ENCODE measurements around the gene KCNK16. TPM values are rescaled to one million over a fixed set of nuclear protein-coding genes. Genes with fewer than 3 reads are reported as not detected.

Gene KCNK16
- total and polyA plus RNA-seq, 4 donors = not detected

DNA sequence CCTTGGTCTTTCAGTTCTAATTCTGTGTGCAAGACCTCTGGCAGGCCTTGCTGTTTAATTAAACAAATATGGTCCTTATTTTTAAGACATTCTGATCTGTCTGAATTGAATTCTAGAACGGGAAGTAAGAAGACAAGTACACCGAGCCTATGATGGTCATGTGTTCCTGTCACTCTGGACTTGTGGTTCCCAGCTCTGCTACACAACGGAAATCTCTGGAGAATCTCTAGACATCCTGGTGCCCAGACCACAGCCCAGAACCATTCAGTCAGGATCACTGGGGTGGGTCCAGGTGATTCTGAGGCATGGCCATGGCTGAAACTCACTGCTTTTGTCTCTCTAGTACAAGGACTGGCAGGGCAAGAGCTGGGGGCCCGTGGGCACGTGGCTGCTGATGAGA lies 15.9 kb upstream of the KCNK16 start:
- Histone ChIP-seq H3K27me3 (ENCODE audit: control insufficient read depth in 1 of 2, insufficient read depth in 2 of 2, low read length in 1 of 2) (no peaks in the 10 kb centered on the region), H3K36me3 (ENCODE audit: control insufficient read depth in 1 of 2, insufficient read depth in 2 of 2, low read length in 1 of 2) (no peaks in the 10 kb centered on the region), H3K4me3 (ENCODE audit: low read length in 2 of 2) (no peak overlapping the region), H3K4me1 (ENCODE audit: control insufficient read depth in 1 of 2, insufficient read depth in 2 of 2, low read length in 2 of 2) (peaks cover 0 to 3% of the 10 kb centered on the region in 2 donors), H3K27ac (ENCODE audit: low read depth in 1 of 2, low read length in 2 of 2) (no peak overlapping the region), H3K9me3 (ENCODE audit: control insufficient read depth, low read length) (no peaks in the 10 kb centered on the region)
- intact Hi-C loops (cut with DNase I) = no loop called here
- no peak for DNase-seq
- ATAC-seq (ENCODE audit: low FRiP score) = no peak
- WGBS, 2 donors = 59 to 65% methylated on average over 5 of the region's 5 CpGs

DNA sequence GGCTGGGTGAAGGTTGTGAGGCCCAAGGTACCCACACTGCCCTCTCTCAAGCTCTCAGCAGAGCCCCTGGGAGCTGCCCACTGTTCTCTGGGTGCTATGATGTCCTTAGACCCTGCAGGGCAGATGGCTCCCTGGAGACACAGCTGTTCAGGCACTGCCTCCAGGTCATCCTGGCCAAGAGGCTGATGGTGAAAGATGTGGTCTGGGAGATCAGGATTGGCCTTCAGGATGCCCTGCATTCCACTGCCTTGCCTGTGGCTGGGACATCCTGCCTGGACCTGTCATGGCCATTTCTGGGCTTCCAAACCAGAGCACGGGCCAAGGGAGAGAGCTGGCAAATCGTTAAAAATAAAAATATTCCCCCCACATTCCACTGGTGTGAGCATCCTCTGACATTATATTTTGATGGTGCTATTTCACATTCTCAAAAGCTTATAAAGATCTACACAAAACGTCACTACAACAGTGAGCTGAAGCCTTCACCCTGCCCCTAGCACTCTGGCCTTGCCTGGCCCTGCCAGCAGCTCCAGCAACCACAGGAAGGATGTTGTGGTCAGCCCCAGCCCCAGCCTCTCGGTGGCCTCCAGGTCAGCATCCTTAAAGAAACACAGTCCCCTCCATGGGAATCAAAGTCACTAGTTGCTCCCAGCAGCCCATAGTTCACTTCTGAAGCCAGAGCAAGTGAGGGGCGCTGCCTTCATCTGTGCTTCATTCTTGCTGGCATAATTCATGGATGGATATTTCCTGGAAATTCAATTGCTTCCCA lies 13.5 kb upstream of the KCNK16 start:
- H3K4me1 ChIP-seq (ENCODE audit: control insufficient read depth in 1 of 2, insufficient read depth in 2 of 2, low read length in 2 of 2) = peaks cover 0 to 3% of the 10 kb centered on the region in 2 donors
- H3K4me3 ChIP-seq (ENCODE audit: low read length in 2 of 2) = no peak overlapping the region
- H3K36me3 ChIP-seq (ENCODE audit: control insufficient read depth in 1 of 2, insufficient read depth in 2 of 2, low read length in 1 of 2) = no peaks in the 10 kb centered on the region
- DNase-seq = peak in 1 of 2 donors; percentile 70
- 19 to 22% methylated on average over 5 of the region's 5 CpGs for WGBS, 2 donors
- no peaks in the 10 kb centered on the region for H3K27me3 ChIP-seq (ENCODE audit: control insufficient read depth in 1 of 2, insufficient read depth in 2 of 2, low read length in 1 of 2)
- no peak for ATAC-seq (ENCODE audit: low FRiP score)
- H3K9me3 ChIP-seq (ENCODE audit: control insufficient read depth, low read length) = no peaks in the 10 kb centered on the region
- intact Hi-C loops (cut with DNase I) = no loop called here
- H3K27ac ChIP-seq (ENCODE audit: low read depth in 1 of 2, low read length in 2 of 2) = peak overlapping the region in 1 of 2 donors; percentile 58

DNA sequence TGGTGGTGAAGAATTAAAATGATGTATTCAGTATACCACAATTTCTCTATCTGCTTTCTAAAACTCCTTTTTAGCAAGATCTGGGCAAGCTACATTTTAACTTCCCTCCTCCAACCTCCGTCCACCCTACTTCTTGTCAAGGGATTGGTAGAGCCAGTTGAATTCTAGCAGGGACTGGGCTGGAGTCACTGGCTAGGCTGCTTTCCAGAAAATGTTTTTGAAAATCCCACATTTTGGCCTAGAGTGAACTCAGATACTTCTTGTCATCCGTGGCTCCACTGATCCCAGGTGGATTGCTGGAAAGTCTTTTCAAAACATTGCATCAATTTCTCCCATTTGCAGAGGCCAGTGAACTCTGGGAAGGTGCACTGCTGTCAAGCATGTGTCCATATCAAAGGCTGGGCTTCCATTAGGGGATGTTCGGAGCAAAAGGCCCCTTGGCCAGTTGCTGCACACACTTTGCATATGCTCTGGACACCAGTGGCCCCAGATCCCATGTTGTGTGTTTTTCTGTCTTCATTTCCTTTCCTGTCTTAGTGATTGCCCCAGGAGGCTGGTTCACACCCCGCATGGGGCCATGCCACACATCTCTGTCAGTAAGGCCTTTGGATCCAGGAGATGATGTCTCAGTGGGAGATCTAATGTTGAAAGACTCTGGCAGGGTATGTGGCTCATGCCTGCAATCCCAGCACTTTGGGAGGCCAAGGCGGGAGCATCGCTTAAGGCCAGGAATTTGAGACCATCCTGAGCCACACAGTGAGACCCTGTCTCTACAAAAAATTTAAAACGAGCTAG lies 11.3 kb upstream of the KCNK16 start:
- 69 to 70% methylated on average over 7 of the region's 7 CpGs for WGBS, 2 donors
- H3K4me1 ChIP-seq (ENCODE audit: control insufficient read depth in 1 of 2, insufficient read depth in 2 of 2, low read length in 2 of 2) = peaks cover 0 to 3% of the 10 kb centered on the region in 2 donors
- no peak for ATAC-seq (ENCODE audit: low FRiP score)

DNA sequence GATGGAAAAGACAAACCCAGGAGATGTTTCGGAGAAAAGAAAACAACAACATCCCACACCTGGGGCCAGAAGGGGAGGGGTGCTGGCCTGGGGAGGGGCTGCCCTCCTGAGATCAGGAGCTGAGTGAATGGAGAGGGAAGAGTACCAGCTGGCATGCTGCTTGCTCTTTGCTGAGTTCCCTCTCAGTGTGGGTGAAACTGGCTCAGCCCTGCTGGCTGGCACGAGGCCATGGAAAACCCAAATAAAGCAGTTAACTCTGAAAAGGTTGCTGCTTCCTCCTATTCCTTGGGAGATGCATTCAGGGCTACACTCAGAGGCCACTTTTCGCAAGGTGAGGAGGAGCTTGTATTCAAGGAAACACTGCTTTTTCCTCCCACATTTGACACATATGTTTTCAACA lies 8.0 kb upstream of the KCNK16 start:
- H3K27me3 ChIP-seq (ENCODE audit: control insufficient read depth in 1 of 2, insufficient read depth in 2 of 2, low read length in 1 of 2) = no peaks in the 10 kb centered on the region
- H3K36me3 ChIP-seq (ENCODE audit: control insufficient read depth in 1 of 2, insufficient read depth in 2 of 2, low read length in 1 of 2) = no peaks in the 10 kb centered on the region
- H3K27ac ChIP-seq (ENCODE audit: low read depth in 1 of 2, low read length in 2 of 2) = no peak overlapping the region
- intact Hi-C loops (cut with DNase I) = no loop called here
- H3K9me3 ChIP-seq (ENCODE audit: control insufficient read depth, low read length) = no peaks in the 10 kb centered on the region
- no peak overlapping the region for H3K4me3 ChIP-seq (ENCODE audit: low read length in 2 of 2)
- WGBS, 2 donors = 12 to 14% methylated on average over 3 of the region's 3 CpGs
- DNase-seq = peak in 1 of 2 donors; percentile 75
- no peak for ATAC-seq (ENCODE audit: low FRiP score)
- H3K4me1 ChIP-seq (ENCODE audit: control insufficient read depth in 1 of 2, insufficient read depth in 2 of 2, low read length in 2 of 2) = peaks cover 0 to 1% of the 10 kb centered on the region in 2 donors

More for the DNA sequence above, 11.3 kb upstream of the KCNK16 start:
- Histone ChIP-seq H3K27ac (ENCODE audit: low read depth in 1 of 2, low read length in 2 of 2) (no peak overlapping the region), H3K9me3 (ENCODE audit: control insufficient read depth, low read length) (no peaks in the 10 kb centered on the region), H3K27me3 (ENCODE audit: control insufficient read depth in 1 of 2, insufficient read depth in 2 of 2, low read length in 1 of 2) (no peaks in the 10 kb centered on the region), H3K4me3 (ENCODE audit: low read length in 2 of 2) (no peak overlapping the region), H3K36me3 (ENCODE audit: control insufficient read depth in 1 of 2, insufficient read depth in 2 of 2, low read length in 1 of 2) (no peaks in the 10 kb centered on the region)
- no peak for DNase-seq
- intact Hi-C loops (cut with DNase I) = no loop called here

DNA sequence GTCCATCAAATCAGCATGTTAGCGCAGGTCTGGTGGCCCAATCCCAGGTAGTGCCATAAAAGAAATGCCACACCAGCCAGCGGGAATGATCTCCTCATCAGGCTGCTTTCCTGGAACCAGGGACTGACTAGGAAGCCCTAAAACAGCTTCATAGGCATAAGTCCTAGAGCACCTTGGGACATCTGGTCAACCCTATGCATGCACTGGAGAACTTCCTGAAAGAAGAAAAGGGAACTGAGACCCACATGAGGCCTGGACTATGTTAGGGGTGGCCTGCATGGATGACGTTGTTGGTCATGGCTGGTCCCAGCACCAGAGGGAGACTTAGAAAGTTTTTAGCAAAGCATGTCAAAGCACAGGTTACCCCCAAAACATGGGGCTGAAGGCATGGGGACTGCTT lies 7.6 kb upstream of the KCNK16 start:
- intact Hi-C loops (cut with DNase I) = no loop called here
- no peak for ATAC-seq (ENCODE audit: low FRiP score)
- H3K4me3 ChIP-seq (ENCODE audit: low read length in 2 of 2) = no peak overlapping the region
- no peak overlapping the region for H3K27ac ChIP-seq (ENCODE audit: low read depth in 1 of 2, low read length in 2 of 2)
- H3K9me3 ChIP-seq (ENCODE audit: control insufficient read depth, low read length) = no peaks in the 10 kb centered on the region
- no peaks in the 10 kb centered on the region for H3K27me3 ChIP-seq (ENCODE audit: control insufficient read depth in 1 of 2, insufficient read depth in 2 of 2, low read length in 1 of 2)
- no peaks in the 10 kb centered on the region for H3K4me1 ChIP-seq (ENCODE audit: control insufficient read depth in 1 of 2, insufficient read depth in 2 of 2, low read length in 2 of 2)
- WGBS, 2 donors = 65 to 66% methylated on average over 3 of the region's 3 CpGs
- no peaks in the 10 kb centered on the region for H3K36me3 ChIP-seq (ENCODE audit: control insufficient read depth in 1 of 2, insufficient read depth in 2 of 2, low read length in 1 of 2)
- no peak for DNase-seq

DNA sequence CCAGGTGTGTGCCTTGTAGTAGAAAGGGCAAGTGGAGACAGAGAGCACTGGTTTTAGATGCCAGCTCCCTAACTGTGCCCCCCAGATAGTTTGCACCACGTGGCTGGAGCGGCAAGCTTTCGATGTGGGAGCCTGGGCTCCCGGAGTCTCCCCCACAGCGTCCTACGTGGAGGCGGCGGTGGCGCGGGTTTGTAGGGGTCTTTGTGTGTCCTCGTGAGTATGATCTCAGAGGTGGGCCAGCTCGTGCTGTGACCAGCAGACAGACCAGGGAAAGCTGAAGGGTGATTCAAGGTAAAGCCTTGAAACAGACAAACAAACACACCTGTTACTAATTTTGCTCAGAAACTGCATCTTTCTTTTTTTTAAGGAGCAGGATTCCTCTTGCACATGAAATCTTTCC lies 5.6 kb upstream of the KCNK16 start:
- ATAC-seq (ENCODE audit: low FRiP score) (no peak), DNase-seq (no peak)
- no peak overlapping the region for H3K27ac ChIP-seq (ENCODE audit: low read depth in 1 of 2, low read length in 2 of 2)
- no peaks in the 10 kb centered on the region for H3K36me3 ChIP-seq (ENCODE audit: control insufficient read depth in 1 of 2, insufficient read depth in 2 of 2, low read length in 1 of 2)
- no peaks in the 10 kb centered on the region for H3K27me3 ChIP-seq (ENCODE audit: control insufficient read depth in 1 of 2, insufficient read depth in 2 of 2, low read length in 1 of 2)
- no peaks in the 10 kb centered on the region for H3K4me1 ChIP-seq (ENCODE audit: control insufficient read depth in 1 of 2, insufficient read depth in 2 of 2, low read length in 2 of 2)
- no peak overlapping the region for H3K4me3 ChIP-seq (ENCODE audit: low read length in 2 of 2)
- no peaks in the 10 kb centered on the region for H3K9me3 ChIP-seq (ENCODE audit: control insufficient read depth, low read length)
- intact Hi-C loops (cut with DNase I) = no loop called here
- WGBS, 2 donors = 94 to 96% methylated on average over 12 of the region's 12 CpGs

- H3K27me3 ChIP-seq (ENCODE audit: control insufficient read depth in 1 of 2, insufficient read depth in 2 of 2, low read length in 1 of 2) = no peaks in the 10 kb centered on the region
- H3K4me1 ChIP-seq (ENCODE audit: control insufficient read depth in 1 of 2, insufficient read depth in 2 of 2, low read length in 2 of 2) = no peaks in the 10 kb centered on the region
- DNase-seq (no peak), ATAC-seq (ENCODE audit: low FRiP score) (no peak)
- H3K27ac ChIP-seq (ENCODE audit: low read depth in 1 of 2, low read length in 2 of 2) = no peak overlapping the region
- 70 to 77% methylated on average over 5 of the region's 5 CpGs for WGBS, 2 donors
- H3K9me3 ChIP-seq (ENCODE audit: control insufficient read depth, low read length) = no peaks in the 10 kb centered on the region
- H3K36me3 ChIP-seq (ENCODE audit: control insufficient read depth in 1 of 2, insufficient read depth in 2 of 2, low read length in 1 of 2) = no peaks in the 10 kb centered on the region
- H3K4me3 ChIP-seq (ENCODE audit: low read length in 2 of 2) = no peak overlapping the region
- intact Hi-C loops (cut with DNase I) = no loop called here
These were observed 5.0 kb upstream of the KCNK16 start for GRCh38 chr6:39327507-39327906.

GRCh38 chr6:39321761-39322160 lies 741 bp downstream of the KCNK16 start:
- no peaks in the 10 kb centered on the region for H3K4me1 ChIP-seq (ENCODE audit: control insufficient read depth in 1 of 2, insufficient read depth in 2 of 2, low read length in 2 of 2)
- no peak overlapping the region for H3K4me3 ChIP-seq (ENCODE audit: low read length in 2 of 2)
- H3K27ac ChIP-seq (ENCODE audit: low read depth in 1 of 2, low read length in 2 of 2) = no peak overlapping the region
- WGBS, 2 donors = 77 to 81% methylated on average over 5 of the region's 5 CpGs
- H3K9me3 ChIP-seq (ENCODE audit: control insufficient read depth, low read length) = no peaks in the 10 kb centered on the region
- H3K27me3 ChIP-seq (ENCODE audit: control insufficient read depth in 1 of 2, insufficient read depth in 2 of 2, low read length in 1 of 2) = no peaks in the 10 kb centered on the region
- ATAC-seq (ENCODE audit: low FRiP score) (no peak), DNase-seq (no peak)
- no peaks in the 10 kb centered on the region for H3K36me3 ChIP-seq (ENCODE audit: control insufficient read depth in 1 of 2, insufficient read depth in 2 of 2, low read length in 1 of 2)
- intact Hi-C loops (cut with DNase I) = no loop called here

Data from aorta (tissue), 5 donors.